ENCODE measurements around the gene TRAF4. TPM values are rescaled to one million over a fixed set of nuclear protein-coding genes. Genes with fewer than 3 reads are reported as not detected.

TRAF4 gene
- total RNA-seq, 1 donor from 2014 or later: 178 TPM

- H3K4me1 Mint-ChIP-seq (ENCODE audit: low read depth): peaks cover 7% of the 10 kb centered on the region
- intact Hi-C loops (cut with micrococcal nuclease): no loop called here
- no peak for DNase-seq (ENCODE audit: low spot score)
- peaks cover 17% of the 10 kb centered on the region for H3K36me3 Mint-ChIP-seq (ENCODE audit: low read depth)
- H3K9me3 Mint-ChIP-seq: no peaks in the 10 kb centered on the region
- H3K27ac Mint-ChIP-seq: no peak overlapping the region
- H3K27me3 Mint-ChIP-seq (ENCODE audit: insufficient read depth): no peaks in the 10 kb centered on the region
- no peak overlapping the region for H3K4me3 Mint-ChIP-seq
These were observed 37.1 kb upstream of the TRAF4 start for GRCh38 chr17:28706471-28707338.

GRCh38 chr17:28707339-28707720, 36.5 kb upstream of the TRAF4 start:
- no peaks in the 10 kb centered on the region for H3K27me3 Mint-ChIP-seq (ENCODE audit: insufficient read depth)
- H3K27ac Mint-ChIP-seq: no peak overlapping the region
- H3K36me3 Mint-ChIP-seq (ENCODE audit: low read depth): peaks cover 13% of the 10 kb centered on the region
- no peak for DNase-seq (ENCODE audit: low spot score)
- H3K4me1 Mint-ChIP-seq (ENCODE audit: low read depth): peaks cover 14% of the 10 kb centered on the region
- no peak overlapping the region for H3K4me3 Mint-ChIP-seq
- H3K9me3 Mint-ChIP-seq: no peaks in the 10 kb centered on the region
- intact Hi-C loops (cut with micrococcal nuclease): no loop called here

- peak overlapping the region; percentile 92 for H3K27ac Mint-ChIP-seq
- intact Hi-C loops (cut with micrococcal nuclease): loop anchor here (1.0 to 10.0 kb wide), 7 partner anchors 8 to 684 kb away; partner anchors contain the start of genes ALDOC, BLTP2, RPL23A and SPAG5
- H3K27me3 Mint-ChIP-seq (ENCODE audit: insufficient read depth): peaks cover 16% of the 10 kb centered on the region
- peak overlapping the region; percentile 89 for H3K4me3 Mint-ChIP-seq
- peaks cover 2% of the 10 kb centered on the region for H3K36me3 Mint-ChIP-seq (ENCODE audit: low read depth)
- DNase-seq (ENCODE audit: low spot score): peak; percentile 92
- H3K9me3 Mint-ChIP-seq: no peaks in the 10 kb centered on the region
- peaks cover 20% of the 10 kb centered on the region for H3K4me1 Mint-ChIP-seq (ENCODE audit: low read depth)
These were observed 32.7 kb upstream of the TRAF4 start for GRCh38 chr17:28710861-28711722.

- peaks cover 16% of the 10 kb centered on the region for H3K27me3 Mint-ChIP-seq (ENCODE audit: insufficient read depth)
- intact Hi-C loops (cut with micrococcal nuclease): loop anchor here (1.0 to 10.0 kb wide), 7 partner anchors 8 to 683 kb away; partner anchors contain the start of genes ALDOC, BLTP2, RPL23A and SPAG5
- H3K4me1 Mint-ChIP-seq (ENCODE audit: low read depth): peaks cover 20% of the 10 kb centered on the region
- no peaks in the 10 kb centered on the region for H3K9me3 Mint-ChIP-seq
- H3K36me3 Mint-ChIP-seq (ENCODE audit: low read depth): peaks cover 2% of the 10 kb centered on the region
- H3K27ac Mint-ChIP-seq: peak within 1 kb of the TSS; percentile 92
- H3K4me3 Mint-ChIP-seq: peak within 1 kb of the TSS; percentile 89
- DNase-seq (ENCODE audit: low spot score): no peak
These were observed 32.1 kb upstream of the TRAF4 start, which contains the start of gene PROCA1 for GRCh38 chr17:28711723-28712031. Gene PROCA1 (minus strand): TSS chr17:28711888. CDS start chr17:28711660, 228 bp downstream.

DNA sequence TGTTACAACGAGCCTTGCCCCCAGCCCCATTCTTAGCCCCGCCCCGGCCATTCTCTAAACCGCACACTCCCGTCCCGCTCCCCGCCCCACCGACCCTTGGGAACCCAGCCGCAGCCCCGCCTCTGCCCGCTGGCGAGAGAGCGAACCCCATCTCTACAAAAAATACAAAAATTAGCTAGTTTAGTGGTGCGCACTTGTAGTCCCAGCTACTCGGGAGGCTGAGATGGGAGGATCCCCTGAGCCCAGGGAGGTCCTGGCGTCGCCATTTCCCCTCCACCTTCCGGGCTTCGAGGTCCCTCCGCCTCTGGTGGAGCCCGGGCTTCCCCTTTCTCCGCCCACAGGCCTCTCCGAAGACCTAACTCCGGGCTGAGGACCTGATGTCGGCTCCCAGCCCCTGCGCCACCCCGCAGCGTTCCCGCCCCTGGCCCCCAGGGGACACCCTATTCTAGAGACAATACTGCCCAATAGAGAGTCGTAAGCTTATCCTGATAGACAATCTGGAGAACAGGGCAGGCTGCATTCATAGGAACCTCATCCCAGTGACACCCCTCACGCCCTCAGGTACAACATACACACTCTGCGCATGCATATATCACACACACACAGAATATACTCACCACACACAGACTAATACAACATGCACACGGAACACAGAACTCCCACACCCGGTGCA, 31.6 kb upstream of the TRAF4 start:
- H3K27ac Mint-ChIP-seq: peak overlapping the region; percentile 92
- H3K4me1 Mint-ChIP-seq (ENCODE audit: low read depth): peaks cover 20% of the 10 kb centered on the region
- H3K36me3 Mint-ChIP-seq (ENCODE audit: low read depth): peaks cover 2% of the 10 kb centered on the region
- peak; percentile 62 for DNase-seq (ENCODE audit: low spot score)
- no peaks in the 10 kb centered on the region for H3K9me3 Mint-ChIP-seq
- intact Hi-C loops (cut with micrococcal nuclease): loop anchor here (10.0 kb wide), 1 partner anchor 683 kb away; the partner anchor contains the start of gene TAOK1
- H3K4me3 Mint-ChIP-seq: peak overlapping the region; percentile 86
- peaks cover 16% of the 10 kb centered on the region for H3K27me3 Mint-ChIP-seq (ENCODE audit: insufficient read depth)

GRCh38 chr17:28712705-28713415, 31.0 kb upstream of the TRAF4 start:
- H3K4me1 Mint-ChIP-seq (ENCODE audit: low read depth): peaks cover 22% of the 10 kb centered on the region
- peaks cover 16% of the 10 kb centered on the region for H3K27me3 Mint-ChIP-seq (ENCODE audit: insufficient read depth)
- H3K9me3 Mint-ChIP-seq: no peaks in the 10 kb centered on the region
- peak overlapping the region; percentile 86 for H3K4me3 Mint-ChIP-seq
- intact Hi-C loops (cut with micrococcal nuclease): loop anchor here (10.0 kb wide), 1 partner anchor 682 kb away; the partner anchor contains the start of gene TAOK1
- peaks cover 2% of the 10 kb centered on the region for H3K36me3 Mint-ChIP-seq (ENCODE audit: low read depth)
- H3K27ac Mint-ChIP-seq: peak overlapping the region; percentile 92
- no peak for DNase-seq (ENCODE audit: low spot score)

DNA sequence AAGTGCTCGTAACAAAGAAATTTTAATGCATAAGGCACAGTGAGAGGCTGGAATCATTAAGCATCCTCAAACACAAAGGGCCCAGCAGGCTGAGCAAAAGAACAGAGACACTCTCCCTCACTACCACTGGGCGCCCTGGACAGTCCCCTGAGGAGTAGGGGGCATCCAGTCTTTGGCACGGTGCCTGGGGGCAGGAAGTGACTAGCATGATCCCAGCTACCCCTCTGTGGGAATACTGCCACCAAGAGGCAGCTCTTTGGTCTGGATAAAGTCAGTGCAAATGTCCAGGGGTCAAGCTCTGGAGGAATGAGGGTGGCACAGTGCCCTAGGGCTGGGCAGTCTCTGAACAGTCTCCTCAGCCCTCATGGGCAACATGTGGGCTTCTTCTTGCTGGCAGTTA, 29.5 kb upstream of the TRAF4 start:
- Mint-ChIP-seq H3K27ac (no peak overlapping the region), H3K9me3 (no peaks in the 10 kb centered on the region), H3K27me3 (ENCODE audit: insufficient read depth) (peaks cover 21% of the 10 kb centered on the region), H3K4me3 (no peak overlapping the region), H3K36me3 (ENCODE audit: low read depth) (peaks cover 3% of the 10 kb centered on the region), H3K4me1 (ENCODE audit: low read depth) (peaks cover 33% of the 10 kb centered on the region)
- intact Hi-C loops (cut with micrococcal nuclease): loop anchor here (10.0 kb wide), 1 partner anchor 681 kb away; the partner anchor contains the start of gene TAOK1
- DNase-seq (ENCODE audit: low spot score): no peak

DNA sequence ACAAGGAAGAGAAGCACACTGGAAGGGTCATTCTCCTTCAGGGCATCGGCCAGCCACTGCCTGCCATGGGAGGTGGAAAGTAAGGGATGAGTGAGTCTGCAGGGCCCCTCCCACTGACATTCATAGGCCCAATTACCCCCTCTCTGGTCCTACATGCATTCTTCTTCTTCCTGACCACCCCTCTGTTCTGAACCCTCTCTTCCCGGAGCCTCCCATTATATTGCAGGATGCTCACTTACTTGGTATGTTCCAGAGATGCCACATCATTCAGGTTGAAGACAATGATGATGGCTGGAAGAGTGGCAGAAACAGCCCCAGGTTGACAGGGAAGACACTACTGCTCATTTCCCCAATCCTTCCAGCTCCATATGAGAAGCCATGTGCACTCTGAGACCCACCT, 28.6 kb upstream of the TRAF4 start:
- no peak for DNase-seq (ENCODE audit: low spot score)
- Mint-ChIP-seq H3K27ac (no peak overlapping the region), H3K36me3 (ENCODE audit: low read depth) (peaks cover 9% of the 10 kb centered on the region), H3K27me3 (ENCODE audit: insufficient read depth) (peaks cover 23% of the 10 kb centered on the region), H3K4me3 (no peak overlapping the region), H3K9me3 (no peaks in the 10 kb centered on the region), H3K4me1 (ENCODE audit: low read depth) (peaks cover 35% of the 10 kb centered on the region)
- intact Hi-C loops (cut with micrococcal nuclease): loop anchor here (10.0 kb wide), 1 partner anchor 680 kb away; the partner anchor contains the start of gene TAOK1

DNA sequence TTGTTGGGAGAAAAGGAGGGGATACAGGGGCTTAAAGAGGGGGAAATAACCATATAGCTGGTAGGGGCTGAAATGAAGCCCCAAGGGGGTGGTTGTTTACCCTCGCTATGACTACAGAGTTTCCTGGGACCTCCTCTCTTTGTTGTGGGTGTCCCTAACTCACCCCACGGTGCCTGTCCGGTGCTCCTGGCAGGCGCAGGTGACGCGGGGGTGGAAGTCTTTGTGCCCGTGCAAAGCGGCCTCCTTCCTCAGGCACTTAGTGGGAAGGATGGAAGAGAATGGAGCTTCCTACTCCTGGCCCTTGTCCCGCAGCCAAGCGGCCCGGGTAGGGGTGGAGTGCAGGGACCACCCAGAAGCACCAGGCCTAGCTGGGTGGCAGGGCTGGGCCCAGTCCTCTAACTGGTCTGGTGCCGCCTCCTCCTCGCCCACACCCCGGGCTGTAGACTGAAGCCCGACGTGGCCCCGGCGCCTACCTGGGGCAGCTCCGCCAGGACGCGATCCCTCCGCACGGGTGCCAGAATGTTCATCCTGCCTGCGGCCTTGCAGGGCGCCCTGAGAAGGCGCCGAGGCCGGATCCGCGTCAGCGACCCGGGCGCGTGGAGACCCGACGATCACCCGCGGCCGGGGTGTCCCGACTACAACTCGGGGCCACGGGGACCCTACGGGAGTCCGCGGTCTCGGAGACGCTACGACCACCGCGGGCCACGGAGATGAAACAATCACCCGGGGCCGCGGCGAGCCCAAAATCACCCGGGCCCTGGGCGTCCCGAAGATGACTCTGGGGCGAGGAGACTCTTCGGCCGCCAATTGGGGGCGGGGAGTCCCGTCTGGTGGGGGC, 26.9 kb upstream of the TRAF4 start:
- Mint-ChIP-seq H3K27me3 (ENCODE audit: insufficient read depth) (peaks cover 23% of the 10 kb centered on the region), H3K4me1 (ENCODE audit: low read depth) (peaks cover 36% of the 10 kb centered on the region), H3K4me3 (no peak overlapping the region), H3K36me3 (ENCODE audit: low read depth) (peaks cover 23% of the 10 kb centered on the region), H3K27ac (no peak overlapping the region), H3K9me3 (no peaks in the 10 kb centered on the region)
- no peak for DNase-seq (ENCODE audit: low spot score)
- intact Hi-C loops (cut with micrococcal nuclease): loop anchor here (10.0 kb wide), 1 partner anchor 678 kb away; the partner anchor contains the start of gene TAOK1

DNA sequence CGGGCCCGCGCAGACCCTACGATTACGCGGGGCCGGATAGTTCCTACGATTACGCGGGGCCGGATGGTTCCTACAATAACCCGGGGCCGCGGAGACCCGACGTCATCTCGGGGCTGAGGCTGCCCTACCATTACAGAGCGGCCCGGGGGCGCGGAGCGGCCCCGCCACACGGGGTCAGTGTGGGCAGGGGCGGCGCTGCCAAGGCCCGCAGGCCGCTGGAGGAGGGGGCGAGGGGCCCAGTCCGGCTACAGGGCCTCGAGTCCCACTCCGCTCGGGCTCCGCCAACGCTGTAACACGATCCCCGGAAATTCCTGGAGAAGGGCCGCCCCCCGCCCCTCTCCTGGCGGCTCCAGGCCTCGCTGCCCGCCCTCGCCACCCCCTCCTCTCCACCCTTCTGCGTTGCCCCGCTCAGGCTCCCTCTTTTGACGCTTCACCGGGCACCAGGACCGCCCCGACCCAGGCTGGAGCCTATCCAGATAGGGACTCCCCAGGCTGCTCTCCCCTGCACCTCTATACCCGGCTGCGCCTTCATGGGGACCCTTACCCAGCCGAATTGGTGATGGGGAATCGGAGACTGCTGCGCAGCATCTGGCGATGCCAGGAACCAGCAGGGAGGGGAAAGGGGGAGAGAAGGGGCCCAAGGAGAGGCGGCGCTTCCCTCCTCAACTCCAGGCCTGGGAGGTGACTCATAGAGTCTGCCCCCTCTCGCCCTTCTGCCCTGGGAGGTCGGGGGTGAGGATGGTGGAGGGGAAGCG, 26.1 kb upstream of the TRAF4 start, which contains the start of gene RAB34:
Gene RAB34 (minus strand): TSS at position 291 of the 755 bp plus-strand sequence. CDS start 602 bp downstream, outside the sequence.
- peaks cover 31% of the 10 kb centered on the region for H3K36me3 Mint-ChIP-seq (ENCODE audit: low read depth)
- intact Hi-C loops (cut with micrococcal nuclease): loop anchor here (2.0 to 10.0 kb wide), 4 partner anchors 73 to 677 kb away; partner anchors contain the start of genes BLTP2, IFT20, SPAG5 and TAOK1
- H3K4me3 Mint-ChIP-seq: peak within 1 kb of the TSS; percentile 65
- peak within 1 kb of the TSS; percentile 73 for H3K27ac Mint-ChIP-seq
- H3K9me3 Mint-ChIP-seq: no peaks in the 10 kb centered on the region
- no peak for DNase-seq (ENCODE audit: low spot score)
- H3K27me3 Mint-ChIP-seq (ENCODE audit: insufficient read depth): peaks cover 23% of the 10 kb centered on the region
- H3K4me1 Mint-ChIP-seq (ENCODE audit: low read depth): peaks cover 35% of the 10 kb centered on the region

Measured in activated T-helper 1 cell treated with anti-CD3 and anti-CD28 coated beads, Interleukin-12 subunit alpha, Interleukin-12 subunit beta, Interleukin-2, Interleukin-4 antibody, amounts not matched to agents 30 ng/mL and 10 ng/mL and 1 ng/mL, durations not matched to agents 14 hours and 24 hours and 36 hours (primary cell).